GM21528 (cell line): Measurements from ENCODE around the gene PRXL2A.

ENCODE experiments used
- ATAC-seq: cut with Tn5 transposase; IDR thresholded peaks from one replicate; pipeline ENCODE4 v1.9.1; 2021; ENCODE audit warnings: mild to moderate bottlenecking, moderate library complexity; ENCODE audit not compliant: unreplicated experiment, low FRiP score

Gene PRXL2A

GRCh38 chr10:80459047-80459865 is 50.9 kb downstream of the PRXL2A start:
- peak; percentile 56 for ATAC-seq

- ATAC-seq = no peak
Measured at GRCh38 chr10:80460399-80461207, 52.3 kb downstream of the PRXL2A start.

GRCh38 chr10:80461208-80462183 is 53.1 kb downstream of the PRXL2A start:
- no peak for ATAC-seq

GRCh38 chr10:80462299-80462980 is 54.1 kb downstream of the PRXL2A start:
- ATAC-seq = no peak

- no peak for ATAC-seq
Measured at GRCh38 chr10:80462981-80463741, 54.8 kb downstream of the PRXL2A start.

- ATAC-seq = no peak
Measured at GRCh38 chr10:80463868-80464267, 55.5 kb downstream of the PRXL2A start.

- no peak for ATAC-seq
Measured at GRCh38 chr10:80464557-80465450, 56.5 kb downstream of the PRXL2A start.

GRCh38 chr10:80465451-80465835 is 57.1 kb downstream of the PRXL2A start:
- no peak for ATAC-seq

- no peak for ATAC-seq
Measured at GRCh38 chr10:80465839-80466590, 57.7 kb downstream of the PRXL2A start.

- ATAC-seq = no peak
Measured at GRCh38 chr10:80466724-80467326, 58.5 kb downstream of the PRXL2A start.

- no peak for ATAC-seq
Measured at GRCh38 chr10:80468002-80468401, 59.7 kb downstream of the PRXL2A start.

GRCh38 chr10:80468806-80469421 is 60.6 kb downstream of the PRXL2A start:
- no peak for ATAC-seq

GRCh38 chr10:80470266-80470665 is 61.9 kb downstream of the PRXL2A start:
- ATAC-seq = no peak

GRCh38 chr10:80471001-80471400 is 62.6 kb downstream of the PRXL2A start:
- no peak for ATAC-seq

GRCh38 chr10:80471715-80472233 is 63.4 kb downstream of the PRXL2A start:
- ATAC-seq = peak; percentile 65
